Pancreas (tissue), 10 donors: ENCODE results near the gene GABARAPL1. TPM values are rescaled to one million over a fixed set of nuclear protein-coding genes. Genes with fewer than 3 reads are reported as not detected.
A peak's percentile ranks its signal among the peaks of the same experiment; 100 is the strongest.

Experiments
- ATAC-seq, 4 donors: fragments of 200-7000 bp; cut with Tn5 transposase; one replicate each; pipeline versions ENCODE4 v1.8.0 to v1.9.1; 2020; ENCODE audit warnings: mild to moderate bottlenecking in 4 of 4, moderate library complexity in 4 of 4
- DNase-seq, 6 donors: peaks; one replicate each; pipeline ENCODE4 v3.0.0-alpha.2; 2020
- FAIRE-seq: peaks from 2 replicates; lab custom pipeline; 2012; peaks lifted over from hg19 to GRCh38; lab: Jason Lieb, UNC
- H3K27ac ChIP-seq, 4 donors: fragments of 200-600 bp; sonication (generic); 1 replicate in 3 of 4; 2 replicates in 1 of 4; pipeline versions ENCODE4 v1.5.0 to v1.8.0; 2020
- H3K27me3 ChIP-seq, 4 donors: fragments of 200-600 bp; one replicate each; pipeline ENCODE4 v1.8.0; 2021
- H3K36me3 ChIP-seq, 3 donors: fragments of 200-600 bp; sonication (generic) in 1 of 3; one replicate each; pipeline versions ENCODE4 v1.5.0 to v1.8.0; 2020 to 2021
- H3K4me1 ChIP-seq, 3 donors: fragments of 200-600 bp; one replicate each; pipeline ENCODE4 v1.8.0; 2021
- H3K4me3 ChIP-seq, 4 donors: fragments of 200-600 bp; sonication (generic) in 2 of 4; one replicate each; pipeline versions ENCODE4 v1.5.0 to v1.8.0; 2020 to 2021
- H3K9me3 ChIP-seq, 4 donors: fragments of 200-600 bp; one replicate each; pipeline ENCODE4 v1.8.0; 2021
- CTCF ChIP-seq, 4 donors: fragments of 200-600 bp; sonication (generic) in 3 of 4; IDR thresholded peaks; one replicate each; pipeline versions ENCODE4 v1.5.0 to v1.8.0; 2021; ENCODE audit warnings: antibody characterized with exemption in 4 of 4
- WGBS, 2 donors: extraction: QIAGEN DNeasy Blood & Tissue Kit; methylation state at CpG; one replicate each; pipeline ENCODE4 v1.1.7; 2013; 5-methylcytosine and 5-hydroxymethylcytosine counted together
- intact Hi-C, 3 donors: fragments of 100-400 bp; cut with DNase I; formaldehyde crosslinking; loops; one replicate each; pipeline versions ENCODE4 v1.11.1 to v1.14.2; 2022
- polyA plus RNA-seq, 2 donors: library from polyadenylated mRNA; stranded (reverse); fragments of 200-250 nt; gene quantifications; one replicate each; pipeline ENCODE4 v1.2.3, GENCODE V29; 2013
- total RNA-seq, 6 donors: library from RNA; stranded (reverse); fragmentation: NEBNext Ultra II Directional in 4 of 6; extraction: Animal tissue kit (Norgen Biotek cat#: 25700) in 4 of 6; gene quantifications; one replicate each; pipeline versions ENCODE4 v1.2.1 to v1.2.4, GENCODE V29; 2021 to 2023
- donor health status: healthy with polysubstance abuse.
- donor health status: DM: no; HTN: no; CAD: no; lungs with moderate emphysema.
- donor health status: DM: no; HTN: no; CAD: no.
- donor health status: control.
- donor health status: control.
- donor health status: Bipolar disorder and iron deficiency.
- donor health status: DM: yes; HTN: yes; CAD: no.
- donor health status: DM: no; HTN: no; CAD: no.
- donor health status: DM: no; HTN: no; CAD: no.
- donor health status: DM: yes; HTN: yes; CAD: no.

The GABARAPL1 gene
- total and polyA plus RNA-seq, 8 donors = 51.1 to 111 (median 58.8) TPM

- FAIRE-seq (no peak), ATAC-seq (no peak), DNase-seq (no peak)
- no peaks in the 10 kb centered on the region for H3K36me3 ChIP-seq
- intact Hi-C loops = no loop called here
- H3K27ac ChIP-seq = no peak overlapping the region
- H3K27me3 ChIP-seq = no peaks in the 10 kb centered on the region
- H3K9me3 ChIP-seq = no peaks in the 10 kb centered on the region
- H3K4me3 ChIP-seq = no peak overlapping the region
- TF ChIP-seq CTCF (IDR thresholded peaks at IDR 0.05) = no peak
- 12% methylated on average over 2 of the region's 2 CpGs for WGBS, 2 donors
- no peaks in the 10 kb centered on the region for H3K4me1 ChIP-seq
Measured at GRCh38 chr12:10207136-10207535, 5.5 kb upstream of the GABARAPL1 start.

GRCh38 chr12:10210225-10210624, 2.5 kb upstream of the GABARAPL1 start:
- FAIRE-seq = no peak
- no peaks in the 10 kb centered on the region for H3K27me3 ChIP-seq
- H3K27ac ChIP-seq = no peak overlapping the region
- no peak overlapping the region for H3K4me3 ChIP-seq
- DNase-seq = no peak
- H3K4me1 ChIP-seq = peaks cover 0 to 4% (median 3%) of the 10 kb centered on the region in 3 donors
- intact Hi-C loops = no loop called here
- no peak for TF ChIP-seq CTCF (IDR thresholded peaks at IDR 0.05)
- no peaks in the 10 kb centered on the region for H3K9me3 ChIP-seq
- no peaks in the 10 kb centered on the region for H3K36me3 ChIP-seq
- 88 to 94% methylated on average over 15 of the region's 15 CpGs for WGBS, 2 donors
- ATAC-seq = no peak

GRCh38 chr12:10211101-10211939, 1.4 kb upstream of the GABARAPL1 start:
- Histone ChIP-seq H3K4me1 (peaks cover 6 to 12% (median 8%) of the 10 kb centered on the region in 3 donors), H3K36me3 (no peaks in the 10 kb centered on the region), H3K9me3 (no peaks in the 10 kb centered on the region), H3K27me3 (no peaks in the 10 kb centered on the region), H3K27ac (peak overlapping the region; percentile 88 to 100 (median 93)), H3K4me3 (no peak overlapping the region)
- WGBS, 2 donors = 88% methylated on average over 25 of the region's 25 CpGs
- TF ChIP-seq CTCF (IDR thresholded peaks at IDR 0.05) = no peak
- intact Hi-C loops = no loop called here
- peak in 2 of 6 donors; percentile 22 to 49 for DNase-seq
- no peak for ATAC-seq
- FAIRE-seq = no peak

GRCh38 chr12:10211940-10212738, 538 bp upstream of the GABARAPL1 start:
- peaks cover 6 to 12% (median 8%) of the 10 kb centered on the region in 3 donors for H3K4me1 ChIP-seq
- peak overlapping the region; percentile 88 to 100 (median 93) for H3K27ac ChIP-seq
- H3K27me3 ChIP-seq = no peaks in the 10 kb centered on the region
- TF ChIP-seq CTCF (IDR thresholded peaks at IDR 0.05) = no peak
- intact Hi-C loops = no loop called here
- peak overlapping the region; percentile 30 to 81 (median 49) for H3K4me3 ChIP-seq
- FAIRE-seq (peak; percentile 97), ATAC-seq (peak; percentile 86 to 91 (median 88)), DNase-seq (peak; percentile 94 to 98 (median 96))
- 31 to 32% methylated on average over 40 of the region's 40 CpGs for WGBS, 2 donors
- H3K9me3 ChIP-seq = no peaks in the 10 kb centered on the region
- H3K36me3 ChIP-seq = no peaks in the 10 kb centered on the region
